CD4-positive, alpha-beta T cell treated with Interleukin-21 for 1 hour (primary cell): ENCODE measurements around the gene MGRN1.

Experiments
- DNase-seq: peaks from one replicate; pipeline ENCODE4 v3.0.0-alpha.2; 2020

The MGRN1 gene

DNA sequence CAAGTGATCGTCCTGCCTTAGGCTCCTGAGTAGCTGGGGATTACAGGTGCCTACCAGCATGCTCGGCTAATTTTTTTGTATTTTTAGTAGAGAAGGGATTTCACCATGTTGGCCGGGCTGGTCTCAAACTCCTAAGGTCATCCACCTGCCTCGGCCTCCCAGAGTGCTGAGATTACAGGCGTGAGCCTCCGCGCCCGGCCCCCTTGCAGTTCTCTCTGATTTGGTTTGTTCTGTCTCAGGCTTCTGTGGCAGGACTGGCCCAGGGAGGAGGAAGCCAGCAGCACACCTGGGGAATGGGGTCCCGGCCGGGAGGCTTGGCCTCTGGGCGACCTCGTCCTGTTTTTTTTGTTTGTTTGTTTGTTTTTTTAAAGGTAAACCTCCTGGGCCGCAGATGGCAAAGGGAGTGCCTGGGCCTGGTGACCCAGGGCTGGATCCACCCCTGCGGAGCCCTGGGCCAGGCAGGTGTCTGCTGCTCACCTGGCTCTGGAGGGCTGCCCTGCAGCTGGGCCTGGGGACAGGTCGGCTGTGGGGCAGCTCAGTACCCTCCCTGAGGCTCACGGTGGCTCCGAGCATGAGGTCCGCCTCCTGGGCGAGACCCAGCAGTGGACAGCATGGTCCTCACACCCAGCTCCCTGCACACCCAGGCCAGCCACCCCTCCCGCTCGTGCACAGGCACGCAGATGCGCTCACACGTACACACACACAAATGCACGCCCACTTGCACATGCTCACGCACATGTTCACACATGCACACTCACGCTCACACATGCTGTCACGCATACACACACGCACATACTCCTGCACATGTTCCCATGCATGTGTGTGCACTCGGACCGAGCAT, 65.5 kb downstream of the MGRN1 start:
- no peak for DNase-seq

DNA sequence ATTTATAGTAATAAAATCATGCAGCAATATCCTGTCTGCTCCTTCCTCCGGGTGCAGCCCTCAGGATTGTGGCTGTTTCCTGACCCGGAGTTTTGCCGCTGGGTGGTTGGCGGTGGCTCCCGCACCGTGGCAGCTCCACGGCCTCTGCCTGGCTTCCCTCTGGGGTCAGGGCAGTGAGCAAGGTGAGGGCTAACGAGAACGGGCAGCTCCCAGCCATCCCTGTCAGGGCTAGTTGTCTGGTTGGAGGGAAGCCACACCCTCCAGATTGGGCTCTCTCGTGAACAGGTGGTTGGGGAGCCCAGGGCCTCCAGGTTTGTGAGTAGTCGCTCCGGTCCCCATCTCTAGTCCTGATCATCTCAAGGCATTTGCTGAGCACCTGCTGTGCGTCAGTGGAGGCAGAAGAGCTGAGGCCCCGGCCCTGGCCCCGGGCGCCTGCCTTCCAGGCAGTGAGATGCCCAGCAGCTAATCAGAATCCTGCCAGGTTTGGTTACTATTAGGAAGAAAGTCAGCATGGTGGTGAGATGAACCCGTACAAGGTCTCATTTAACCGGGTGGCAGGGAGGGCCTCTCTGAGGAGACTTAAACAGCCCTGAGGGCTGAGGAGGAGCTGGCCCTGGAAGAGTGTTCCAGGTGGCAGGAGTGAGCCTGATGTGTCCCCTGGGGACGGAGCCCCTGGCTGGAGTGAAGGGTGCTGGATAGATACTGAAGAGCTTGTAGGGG, 66.5 kb downstream of the MGRN1 start:
- DNase-seq = no peak

DNA sequence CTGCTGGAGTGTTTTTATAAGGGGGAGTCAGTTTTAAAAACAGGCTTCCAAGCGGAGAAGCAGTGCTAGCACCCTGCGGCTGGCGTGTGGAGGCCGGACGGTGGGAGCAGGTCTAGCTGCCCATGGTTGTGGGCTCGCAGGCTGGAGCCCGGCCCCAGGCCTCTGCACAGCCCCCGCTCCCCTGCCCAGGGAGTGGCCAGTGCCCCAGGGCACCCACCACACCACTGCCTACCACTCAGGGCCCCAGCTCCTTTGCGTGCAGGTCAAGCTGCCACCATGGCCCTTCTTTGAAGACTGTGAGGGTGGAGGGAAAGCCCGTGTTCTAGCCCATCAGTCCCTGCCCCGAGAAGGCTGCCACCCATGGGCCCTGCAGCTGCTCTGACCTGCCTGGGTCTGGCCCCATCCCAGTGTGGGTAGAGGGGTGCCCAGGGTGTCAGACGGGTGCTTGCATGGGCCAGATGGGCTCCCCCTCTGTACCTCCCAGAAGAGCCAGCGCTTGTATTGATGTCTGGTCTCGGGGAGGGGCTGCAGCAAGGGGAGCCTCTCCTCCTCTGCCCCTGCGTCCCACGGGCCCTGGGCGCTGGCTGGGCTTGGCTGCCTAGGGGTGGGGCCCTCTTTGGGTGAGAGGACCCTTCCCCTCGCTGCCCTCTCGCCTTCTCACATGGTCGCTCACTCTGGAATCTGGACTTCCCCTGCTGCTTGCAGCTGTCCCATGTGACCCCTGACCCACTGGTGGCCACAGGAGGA, 67.2 kb downstream of the MGRN1 start:
- DNase-seq = no peak

DNA sequence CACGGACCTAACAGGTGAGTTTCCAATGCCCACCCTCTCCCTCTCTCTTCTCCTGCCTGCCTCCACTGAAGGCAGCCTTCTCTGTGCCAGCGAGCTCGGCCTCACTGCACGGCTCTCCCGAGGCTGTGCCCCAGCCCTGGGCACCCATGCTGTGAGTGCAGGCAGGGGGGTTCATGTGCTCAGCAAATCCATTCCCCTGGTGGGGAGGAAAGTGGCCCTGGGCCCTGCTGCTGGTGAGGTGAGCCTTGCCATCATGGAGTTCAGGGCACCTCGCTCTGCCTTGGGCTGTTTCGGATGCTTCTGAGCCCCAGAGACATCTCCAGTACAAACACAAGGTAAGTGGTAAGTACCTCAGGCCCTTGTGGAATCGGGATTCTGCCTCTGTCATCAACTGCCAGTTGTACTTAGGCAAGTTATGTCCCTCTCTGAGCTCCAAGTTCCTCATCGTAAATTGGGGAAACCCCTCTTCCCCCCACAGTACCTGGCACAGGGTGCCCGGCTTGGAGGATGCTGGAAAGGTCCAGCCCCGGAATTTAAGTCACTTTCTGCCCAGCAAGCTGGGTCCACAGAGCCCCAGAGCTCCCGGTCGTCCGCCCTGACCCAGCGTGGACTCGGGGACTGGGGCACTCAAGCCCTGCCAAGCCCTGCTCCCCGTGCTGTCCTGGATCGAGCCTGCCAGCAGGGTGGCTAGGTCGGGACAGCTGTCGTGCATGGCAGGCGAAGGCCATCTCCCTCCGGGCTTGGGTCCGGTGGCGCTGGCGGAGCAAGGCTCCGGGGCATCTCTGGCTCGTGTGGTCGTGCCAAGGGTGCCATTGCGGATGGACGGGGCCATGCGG, 68.1 kb downstream of the MGRN1 start:
- DNase-seq = peak; percentile 31

DNA sequence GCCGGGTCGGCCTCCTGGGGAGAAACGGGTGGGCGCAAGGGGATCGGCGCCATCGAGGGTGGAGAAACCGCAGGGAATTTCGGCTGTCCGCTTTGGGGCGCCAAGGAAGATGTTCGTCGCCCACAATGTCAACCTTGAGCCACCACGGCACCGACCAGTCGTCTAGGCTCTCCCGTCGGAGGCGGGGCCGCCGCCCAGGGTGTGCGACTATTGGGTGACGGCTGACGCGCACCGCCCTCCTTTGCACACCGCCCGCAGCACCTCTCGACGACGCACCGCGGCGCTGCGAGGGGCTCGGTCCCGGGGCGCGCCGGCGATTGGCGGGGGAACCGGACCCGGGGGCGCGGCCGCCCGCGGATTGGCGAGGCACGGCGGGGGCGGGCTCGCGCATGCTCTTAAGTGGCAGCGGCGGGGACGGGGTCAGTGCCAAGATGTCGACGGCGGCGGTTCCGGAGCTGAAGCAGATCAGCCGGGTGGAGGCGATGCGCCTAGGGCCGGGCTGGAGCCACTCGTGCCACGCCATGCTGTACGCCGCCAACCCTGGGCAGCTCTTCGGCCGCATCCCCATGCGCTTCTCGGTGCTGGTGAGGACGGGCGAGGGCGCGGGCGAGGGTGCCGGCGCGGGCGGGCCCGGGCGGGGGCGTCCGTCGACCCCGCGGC, 68.8 kb downstream of the MGRN1 start, which contains the start of gene NUDT16L1:
Gene NUDT16L1, plus strand, starts transcription at position 267 of the 660 bp plus-strand sequence. Its CDS starts 165 bp downstream, at position 432.
- peak; percentile 97 for DNase-seq

DNA sequence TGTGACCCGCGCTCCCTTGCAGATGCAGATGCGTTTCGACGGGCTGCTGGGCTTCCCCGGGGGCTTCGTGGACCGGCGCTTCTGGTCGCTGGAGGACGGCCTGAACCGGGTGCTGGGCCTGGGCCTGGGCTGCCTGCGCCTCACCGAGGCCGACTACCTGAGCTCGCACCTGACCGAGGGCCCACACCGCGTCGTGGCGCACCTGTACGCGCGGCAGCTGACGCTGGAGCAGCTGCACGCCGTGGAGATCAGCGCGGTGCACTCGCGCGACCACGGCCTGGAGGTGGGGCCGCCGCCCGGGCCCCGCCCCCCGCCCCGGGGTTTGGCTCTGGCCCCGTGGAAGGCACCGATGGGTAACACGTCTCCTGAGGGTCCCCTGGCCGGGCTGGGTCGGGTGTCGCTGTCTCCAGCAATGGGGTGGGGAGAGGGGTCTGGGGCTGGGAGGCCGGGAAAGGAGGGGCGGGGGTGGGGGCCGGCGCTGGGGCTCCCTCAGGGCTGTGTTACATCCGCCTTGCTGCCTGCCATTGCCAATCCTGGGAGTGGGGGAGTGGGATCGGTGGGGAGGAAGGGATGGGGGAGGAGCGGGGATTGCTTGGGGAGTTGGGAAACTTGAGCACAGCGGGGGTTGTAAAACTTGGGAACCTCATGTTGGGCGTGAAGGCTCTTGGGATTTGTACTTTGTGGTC, 69.5 kb downstream of the MGRN1 start:
- DNase-seq = peak; percentile 53

DNA sequence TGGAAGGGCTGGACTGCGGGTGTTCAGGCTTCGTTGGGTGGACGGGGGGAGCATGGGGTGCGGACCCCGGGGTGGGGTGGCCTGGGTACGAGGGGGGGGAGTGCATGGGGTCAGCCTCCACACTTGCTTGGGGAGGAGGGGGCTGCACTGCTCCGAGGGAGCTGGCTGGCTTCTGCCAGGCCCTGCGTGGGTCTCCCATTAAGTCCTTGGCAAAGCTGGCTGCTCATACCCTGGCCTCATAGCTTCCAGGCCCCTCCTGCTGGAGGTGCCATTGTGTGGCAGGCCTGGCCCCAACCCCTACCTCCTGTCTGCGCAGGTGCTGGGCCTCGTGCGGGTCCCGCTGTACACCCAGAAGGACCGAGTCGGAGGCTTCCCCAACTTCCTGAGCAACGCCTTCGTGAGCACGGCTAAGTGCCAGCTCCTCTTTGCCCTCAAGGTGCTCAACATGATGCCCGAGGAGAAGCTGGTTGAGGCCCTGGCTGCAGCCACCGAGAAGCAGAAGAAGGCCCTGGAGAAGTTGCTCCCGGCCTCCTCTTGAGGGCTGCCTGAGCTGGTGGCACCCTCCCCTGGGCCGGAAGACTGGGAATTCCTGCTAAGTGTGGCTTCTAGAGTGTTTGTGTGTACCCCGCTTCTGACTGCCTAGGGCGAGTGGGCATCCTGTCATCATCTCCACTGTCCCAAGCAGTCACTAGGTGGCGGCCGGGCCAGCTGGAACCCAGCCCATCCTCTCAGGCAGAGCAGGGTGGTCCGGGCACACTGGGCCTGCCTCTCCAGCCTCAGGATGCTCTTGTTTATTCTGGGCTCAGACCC, 70.2 kb downstream of the MGRN1 start:
- DNase-seq = no peak

DNA sequence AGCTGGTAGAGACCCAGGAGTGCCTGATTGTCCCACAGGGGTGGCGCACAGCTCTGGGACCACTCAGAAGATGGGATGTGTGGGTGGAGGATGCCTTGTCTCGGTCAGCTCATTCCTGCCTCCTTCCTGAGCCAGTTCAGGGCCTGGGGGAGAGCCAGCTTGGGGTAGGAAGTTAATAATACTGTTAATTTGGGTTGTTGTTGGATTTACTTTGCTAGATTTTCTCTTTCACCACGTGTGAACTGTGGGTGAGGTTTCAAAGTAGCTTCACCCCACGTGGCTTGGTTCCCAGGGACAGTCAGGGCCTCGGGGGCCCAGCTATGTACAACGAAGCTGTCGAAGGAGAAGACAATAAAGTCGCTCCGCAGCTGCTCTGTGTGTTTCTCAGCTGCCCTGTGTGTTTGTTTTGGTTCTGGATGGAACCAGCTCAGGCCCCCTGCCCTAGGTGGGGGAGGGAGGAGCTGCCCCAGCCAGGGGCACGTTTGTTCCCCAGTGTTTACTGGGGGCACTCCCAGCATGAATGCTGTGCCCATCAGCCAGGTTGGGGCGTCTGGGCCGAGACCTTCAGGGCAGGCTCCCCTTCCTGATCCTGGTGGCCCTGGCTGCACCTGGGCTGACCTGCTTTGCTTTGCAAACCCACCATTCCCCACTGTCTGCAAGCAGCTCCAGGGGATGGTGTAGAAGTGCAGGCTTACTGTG, 71.0 kb downstream of the MGRN1 start:
- no peak for DNase-seq

DNA sequence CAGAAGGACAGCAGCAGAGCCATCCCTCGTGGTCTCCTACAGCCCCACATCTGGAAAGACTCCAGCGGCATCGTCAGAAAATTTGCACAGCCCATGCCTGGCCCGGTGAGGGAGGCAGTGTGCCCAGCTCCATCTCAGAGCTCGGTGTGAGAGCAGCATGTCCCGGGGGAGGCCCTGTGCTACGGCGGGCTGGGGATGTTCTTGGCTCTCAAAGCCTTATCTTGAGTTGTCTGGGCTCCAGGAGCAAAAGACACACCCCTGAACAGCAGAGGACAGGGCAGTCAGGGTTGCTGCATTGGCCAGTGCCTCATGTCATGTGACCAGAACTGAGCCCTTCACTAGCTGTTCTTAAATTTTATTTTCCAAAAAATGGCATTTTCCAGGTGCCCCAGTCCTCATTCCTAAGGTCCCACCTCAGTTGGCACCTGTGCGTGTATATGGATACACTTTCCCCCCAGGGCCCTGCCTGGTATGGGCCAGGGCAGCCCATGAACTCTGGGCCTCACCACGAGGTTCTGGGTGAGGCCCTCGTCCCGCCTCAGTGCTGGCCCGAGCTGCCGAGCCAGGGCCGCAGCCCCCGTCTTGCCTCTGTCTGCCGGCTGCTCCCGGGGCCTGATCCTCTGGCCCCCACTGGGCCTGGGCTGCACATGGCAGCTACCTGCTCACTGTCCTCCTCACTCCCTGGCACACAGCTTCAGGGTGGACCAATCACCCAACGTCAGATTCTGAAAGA, 71.7 kb downstream of the MGRN1 start:
- DNase-seq = no peak

DNA sequence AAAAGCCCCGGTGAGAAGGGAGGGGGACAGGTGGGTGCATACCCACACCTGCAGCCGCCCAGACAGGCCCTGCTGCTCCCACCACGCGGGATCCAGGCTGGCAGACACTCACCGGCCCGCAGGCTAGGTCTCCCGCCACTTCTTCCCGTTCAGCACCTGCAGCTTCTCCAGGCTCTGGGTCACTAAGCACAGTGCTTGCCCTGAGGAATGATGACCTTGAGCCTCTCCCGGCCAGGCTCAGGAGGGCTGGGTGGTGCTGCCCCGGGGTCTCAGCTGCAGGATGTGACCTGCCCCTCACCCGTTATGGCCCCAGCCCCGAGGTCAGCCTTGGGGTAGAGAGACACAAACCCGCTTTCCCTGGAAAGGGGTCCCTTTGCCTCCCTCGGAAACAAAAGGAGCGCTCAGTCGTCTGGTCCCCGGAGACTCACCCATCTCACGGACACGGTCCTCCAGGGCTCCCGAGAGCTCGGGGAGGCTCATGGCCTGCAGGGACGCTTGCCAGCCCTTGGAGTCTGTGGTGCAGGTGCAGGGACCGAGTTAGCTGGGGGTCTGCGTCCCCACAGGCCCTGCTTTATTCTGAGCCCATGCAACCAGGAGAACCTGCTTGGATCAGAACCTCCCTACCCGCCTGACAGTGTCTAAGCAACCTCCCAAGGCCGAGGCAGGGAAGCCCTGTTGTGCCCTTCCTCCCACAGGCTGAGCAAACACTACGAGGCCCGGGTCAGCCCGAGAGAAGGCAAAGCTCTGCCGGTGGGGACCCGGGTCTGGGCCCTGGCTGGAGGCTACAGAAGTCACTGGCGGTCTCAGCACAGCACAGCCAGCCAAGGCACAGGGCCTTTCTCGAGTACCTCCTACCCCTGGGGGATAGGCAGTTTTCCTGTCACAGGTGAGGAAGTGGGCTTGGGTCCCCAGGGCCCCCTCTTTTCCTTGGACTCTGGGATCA, 72.5 kb downstream of the MGRN1 start:
- no peak for DNase-seq

DNA sequence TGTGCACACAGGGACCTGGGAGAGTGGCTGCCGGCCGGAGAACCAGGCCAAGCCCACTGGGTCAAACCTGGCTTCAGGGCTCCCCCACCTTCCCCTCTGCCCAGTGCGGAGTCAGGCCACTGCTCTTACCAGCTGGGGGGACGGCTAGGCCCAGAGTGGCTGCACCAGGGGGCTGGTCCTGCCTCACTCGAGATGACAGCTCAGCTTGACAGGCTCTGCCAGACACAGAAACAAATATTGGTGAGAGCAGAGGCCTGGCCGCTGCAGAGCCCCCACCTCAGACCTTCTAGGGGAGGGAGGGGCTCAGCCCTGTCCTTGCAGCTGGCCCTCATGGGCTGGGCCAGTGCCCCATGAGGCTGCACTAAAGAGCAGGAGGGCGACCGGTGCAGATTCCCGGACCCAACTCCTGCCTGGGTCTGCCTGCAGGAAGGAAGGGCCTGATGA, 73.2 kb downstream of the MGRN1 start:
- no peak for DNase-seq

DNA sequence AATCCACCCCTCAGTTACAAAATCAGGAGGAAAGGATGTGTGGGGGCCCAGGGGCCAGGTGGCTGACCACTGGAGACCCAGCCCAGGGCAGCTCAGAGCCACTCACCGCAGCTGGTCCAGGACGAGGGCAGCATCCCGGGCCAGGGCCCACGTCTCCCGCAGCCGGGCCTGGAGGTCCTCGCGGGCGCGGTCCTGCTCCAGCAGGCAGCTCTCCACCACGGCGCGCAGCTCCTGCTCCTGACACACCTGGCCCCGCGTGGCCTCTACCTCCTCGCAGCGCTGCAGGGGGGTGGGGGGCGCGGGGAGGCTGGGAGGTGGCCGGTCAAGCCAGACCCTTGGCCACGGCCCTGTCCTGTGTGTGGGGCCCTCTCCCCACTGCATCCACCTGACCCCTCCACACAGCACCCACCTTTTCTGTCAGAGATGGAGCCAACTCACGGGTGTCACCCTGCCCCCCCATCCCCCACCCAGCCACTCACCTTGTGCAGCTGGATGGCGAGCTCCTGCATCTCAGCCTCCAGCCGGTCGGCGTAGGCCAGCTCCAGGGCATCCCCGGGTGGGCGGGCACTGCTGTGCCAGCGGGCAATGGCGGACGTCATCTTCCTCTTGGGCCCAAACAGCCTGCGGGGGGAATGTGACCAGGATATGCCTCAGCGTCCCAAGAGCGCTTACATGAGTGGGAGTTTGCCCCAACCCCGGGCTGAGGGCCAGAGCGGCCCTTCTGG, 73.9 kb downstream of the MGRN1 start:
- no peak for DNase-seq

DNA sequence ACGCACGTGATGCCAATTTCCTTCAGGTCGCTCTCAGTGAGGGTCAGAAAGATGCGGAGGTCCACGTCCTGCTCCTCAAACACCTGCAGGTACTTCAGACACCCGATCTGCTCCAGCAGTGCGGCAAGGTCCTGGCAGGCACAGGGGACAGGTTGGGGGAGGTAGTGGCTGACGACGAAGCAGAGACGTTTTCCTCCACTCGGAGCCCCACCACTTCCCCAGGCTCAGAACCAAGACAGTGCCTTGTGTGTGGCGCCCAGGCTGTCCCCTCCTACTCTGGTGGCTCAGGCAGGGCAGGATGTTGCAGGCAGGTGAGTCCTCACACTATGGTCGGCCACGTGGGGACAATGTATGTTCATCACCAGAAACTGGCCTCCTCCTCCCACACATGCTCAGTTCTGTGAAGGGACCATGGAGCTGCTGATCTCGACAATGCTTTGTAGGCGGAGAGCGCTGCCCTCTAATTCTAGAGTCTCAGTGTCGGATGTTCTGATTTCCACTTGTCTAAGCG, 74.5 kb downstream of the MGRN1 start:
- DNase-seq = no peak

DNA sequence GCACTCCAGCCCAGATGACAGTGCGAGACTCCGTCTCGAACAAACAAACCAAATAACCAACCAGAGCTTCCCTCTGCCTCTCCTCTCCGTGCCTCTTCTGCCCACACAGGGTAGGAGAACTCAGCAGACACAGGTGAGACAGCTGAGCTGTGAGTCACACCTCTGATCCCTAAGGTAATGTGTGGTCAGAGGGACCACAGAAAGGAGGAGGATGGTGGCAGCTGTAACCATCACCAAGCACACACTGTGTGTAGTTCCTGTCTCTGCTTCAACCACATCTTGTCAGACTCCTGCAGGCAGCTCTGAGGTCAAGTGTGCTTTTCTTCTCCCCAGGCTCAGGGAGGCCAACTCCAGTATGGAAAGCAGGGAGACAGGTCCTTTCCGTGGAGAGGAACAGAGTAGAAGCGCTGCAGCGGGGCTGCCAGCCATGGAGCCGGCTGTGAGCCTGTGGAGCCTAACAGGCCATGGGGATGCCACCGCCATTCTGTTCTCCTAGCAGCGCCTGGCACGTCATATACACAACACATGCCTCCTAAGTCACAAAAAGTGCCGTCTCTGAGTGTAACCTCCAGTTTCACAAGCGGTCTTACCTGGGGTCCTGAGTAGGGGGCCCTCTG, 75.9 kb downstream of the MGRN1 start:
- DNase-seq = peak; percentile 29

DNA sequence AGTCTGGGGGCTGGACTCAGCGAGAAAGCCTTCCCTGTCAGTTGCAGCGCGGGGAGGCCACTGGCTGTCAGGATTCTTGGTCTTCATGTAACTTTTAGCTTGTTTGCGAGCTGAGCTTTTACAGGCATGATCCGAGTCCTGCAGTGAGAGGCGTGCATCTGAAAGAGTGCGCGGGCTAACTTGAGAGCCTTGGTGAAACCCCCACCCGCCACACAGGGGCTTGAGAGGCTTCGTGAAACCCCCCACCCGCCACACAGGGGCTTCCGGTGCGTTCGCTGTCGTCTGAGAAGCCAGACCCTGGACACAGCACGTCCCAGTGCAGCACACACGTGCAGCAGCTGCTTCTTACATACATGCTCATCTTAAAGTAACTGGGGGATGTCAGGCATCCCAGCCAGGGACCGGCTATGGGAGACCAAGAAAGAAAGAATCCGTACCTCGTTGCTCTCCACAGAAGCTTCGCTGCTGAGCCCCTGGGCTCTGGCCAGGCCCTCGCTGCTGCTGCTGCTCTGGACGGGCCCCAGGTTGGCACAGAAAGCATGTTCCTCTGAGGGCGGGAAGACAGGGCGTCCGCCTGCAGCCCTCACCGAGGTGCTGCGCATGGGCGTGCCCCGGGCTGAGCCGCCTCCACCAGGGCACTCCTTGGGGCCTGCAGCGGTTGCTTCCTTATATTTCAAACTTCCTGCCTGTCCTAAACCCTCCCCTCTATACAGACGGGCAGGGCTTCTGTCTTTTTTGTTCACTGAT, 76.5 kb downstream of the MGRN1 start:
- no peak for DNase-seq
